Measurements from ENCODE around the gene HOXD4.

GRCh38 chr2:176105730-176106580 lies 45.4 kb upstream of the HOXD4 start:
- TF ChIP-seq CTCF (IDR thresholded peaks at IDR 0.05) = no peak
- no peak for TF ChIP-seq ZFX (IDR thresholded peaks at IDR 0.05; ENCODE audit: borderline replicate concordance)
